ENCODE measurements around the gene ABTB2. TPM values are rescaled to one million over a fixed set of nuclear protein-coding genes. Genes with fewer than 3 reads are reported as not detected.

ABTB2 gene
- polyA plus RNA-seq, 1 experiment, result 6.3 TPM

- ChIA-PET POLR2A (no interaction called here), CTCF (interaction anchor here (0.6 to 2.6 kb wide), 9 partner anchors 8 to 208 kb away, joined by 3 to 11 read pairs (median 3); partner anchors contain the start of gene ABTB2)
- no peak for TF ChIP-seq CTCF (IDR thresholded peaks at IDR 0.05; ENCODE audit: insufficient read depth, low read depth, low read length)
- peaks cover 13% of the 10 kb centered on the region for H3K36me3 ChIP-seq (ENCODE audit: control insufficient read depth, insufficient read depth, low read length)
- no peak overlapping the region for H3K4me3 ChIP-seq (ENCODE audit: low read depth, low read length)
- H3K27me3 ChIP-seq (ENCODE audit: control insufficient read depth, insufficient read depth, low read length), result no peaks in the 10 kb centered on the region
- no peak for DNase-seq (ENCODE audit: low read depth)
Observed at GRCh38 chr11:34150494-34151151, 207.2 kb downstream of the ABTB2 start.

- Histone ChIP-seq H3K36me3 (ENCODE audit: control insufficient read depth, insufficient read depth, low read length) (peaks cover 14% of the 10 kb centered on the region), H3K4me3 (ENCODE audit: low read depth, low read length) (no peak overlapping the region), H3K27me3 (ENCODE audit: control insufficient read depth, insufficient read depth, low read length) (no peaks in the 10 kb centered on the region)
- ChIA-PET CTCF (interaction anchor here (0.6 to 2.6 kb wide), 8 partner anchors 9 to 208 kb away, joined by 3 to 11 read pairs (median 3); partner anchors contain the start of gene ABTB2), POLR2A (no interaction called here)
- peak; percentile 57 for TF ChIP-seq CTCF (IDR thresholded peaks at IDR 0.05; ENCODE audit: insufficient read depth, low read depth, low read length)
- DNase-seq (ENCODE audit: low read depth), result no peak
Observed at GRCh38 chr11:34149786-34150185, 208.0 kb downstream of the ABTB2 start.

GRCh38 chr11:34149274-34149673, 208.5 kb downstream of the ABTB2 start:
- Histone ChIP-seq H3K27me3 (ENCODE audit: control insufficient read depth, insufficient read depth, low read length) (no peaks in the 10 kb centered on the region), H3K36me3 (ENCODE audit: control insufficient read depth, insufficient read depth, low read length) (peaks cover 15% of the 10 kb centered on the region), H3K4me3 (ENCODE audit: low read depth, low read length) (no peak overlapping the region)
- no peak for DNase-seq (ENCODE audit: low read depth)
- no peak for TF ChIP-seq CTCF (IDR thresholded peaks at IDR 0.05; ENCODE audit: insufficient read depth, low read depth, low read length)
- ChIA-PET POLR2A (no interaction called here), CTCF (interaction anchor here (0.6 to 2.6 kb wide), 6 partner anchors 12 to 209 kb away, joined by 3 to 11 read pairs (median 3); partner anchors contain the start of gene ABTB2)

GRCh38 chr11:34148504-34149165, 209.2 kb downstream of the ABTB2 start:
- TF ChIP-seq CTCF (IDR thresholded peaks at IDR 0.05; ENCODE audit: insufficient read depth, low read depth, low read length), result no peak
- POLR2A ChIA-PET, result no interaction called here
- Histone ChIP-seq H3K27me3 (ENCODE audit: control insufficient read depth, insufficient read depth, low read length) (no peaks in the 10 kb centered on the region), H3K4me3 (ENCODE audit: low read depth, low read length) (no peak overlapping the region), H3K36me3 (ENCODE audit: control insufficient read depth, insufficient read depth, low read length) (peaks cover 15% of the 10 kb centered on the region)
- DNase-seq (ENCODE audit: low read depth), result no peak
- CTCF ChIA-PET, result interaction anchor here (1.0 to 1.3 kb wide), 2 partner anchors 11 to 26 kb away, joined by 3 read pairs; no protein-coding TSS in a partner anchor

- no peak for TF ChIP-seq CTCF (IDR thresholded peaks at IDR 0.05; ENCODE audit: insufficient read depth, low read depth, low read length)
- POLR2A ChIA-PET, result no interaction called here
Observed at GRCh38 chr11:34147581-34147980, 210.2 kb downstream of the ABTB2 start.

More at GRCh38 chr11:34147581-34147980, 210.2 kb downstream of the ABTB2 start:
- Histone ChIP-seq H3K27me3 (ENCODE audit: control insufficient read depth, insufficient read depth, low read length) (no peaks in the 10 kb centered on the region), H3K4me3 (ENCODE audit: low read depth, low read length) (no peak overlapping the region), H3K36me3 (ENCODE audit: control insufficient read depth, insufficient read depth, low read length) (peaks cover 19% of the 10 kb centered on the region)
- DNase-seq (ENCODE audit: low read depth), result no peak
- CTCF ChIA-PET, result interaction anchor here (1.3 kb wide), 1 partner anchor 27 kb away, joined by 3 read pairs; no protein-coding TSS in a partner anchor

Measured in BJ (cell line).